GM10847 (cell line): ENCODE results near the gene MBD3L5.
"Not testable (repeated sequence)": the region's sequence is repeated elsewhere in the genome, so short reads cannot be mapped to it uniquely, and the experiment has no call there.

Experiments used
- POLR2A ChIP-seq: IDR thresholded peaks from 2 replicates; pipeline ENCODE4 v1.6.1; 2011; ENCODE audit not compliant: insufficient read length; ENCODE audit errors: extremely low read depth

Gene MBD3L5

GRCh38 chr19:7030278-7030677 is at the start of gene MBD3L5:
Gene MBD3L5 (plus strand): TSS chr19:7030578. CDS start chr19:7030612, 34 bp downstream.
- TF ChIP-seq POLR2A, result not testable (repeated sequence)

GRCh38 chr19:6983448-6983847 is 46.9 kb upstream of the MBD3L5 start:
- no peak for TF ChIP-seq POLR2A

GRCh38 chr19:6987850-6988249 is 42.5 kb upstream of the MBD3L5 start:
- no peak for TF ChIP-seq POLR2A

GRCh38 chr19:6988257-6988656 is 42.1 kb upstream of the MBD3L5 start:
- TF ChIP-seq POLR2A, result no peak

- no peak for TF ChIP-seq POLR2A
Observed at GRCh38 chr19:6995054-6995453, 35.3 kb upstream of the MBD3L5 start.

GRCh38 chr19:6996810-6997209 is 33.6 kb upstream of the MBD3L5 start:
- no peak for TF ChIP-seq POLR2A

GRCh38 chr19:6997679-6998445 is 32.5 kb upstream of the MBD3L5 start:
- no peak for TF ChIP-seq POLR2A

GRCh38 chr19:6999933-7000332 is 30.4 kb upstream of the MBD3L5 start:
- no peak for TF ChIP-seq POLR2A

- no peak for TF ChIP-seq POLR2A
Observed at GRCh38 chr19:7000333-7000732, 30.0 kb upstream of the MBD3L5 start.

- no peak for TF ChIP-seq POLR2A
Observed at GRCh38 chr19:7000816-7001215, 29.6 kb upstream of the MBD3L5 start.

GRCh38 chr19:7004313-7004931 is 26.0 kb upstream of the MBD3L5 start:
- TF ChIP-seq POLR2A, result no peak

- TF ChIP-seq POLR2A, result no peak
Observed at GRCh38 chr19:7006135-7006704, 24.2 kb upstream of the MBD3L5 start.

GRCh38 chr19:7007859-7008258 is 22.5 kb upstream of the MBD3L5 start:
- no peak for TF ChIP-seq POLR2A

- no peak for TF ChIP-seq POLR2A
Observed at GRCh38 chr19:7010722-7011593, 19.4 kb upstream of the MBD3L5 start.

- no peak for TF ChIP-seq POLR2A
Observed at GRCh38 chr19:7013678-7014077, 16.7 kb upstream of the MBD3L5 start.
